Upper lobe of left lung (tissue), 6 donors: ENCODE data around the gene ZBTB11. TPM values are rescaled to one million over a fixed set of nuclear protein-coding genes. Genes with fewer than 3 reads are reported as not detected.
"Not testable (repeated sequence)": the region's sequence is repeated elsewhere in the genome, so short reads cannot be mapped to it uniquely, and the experiment has no call there.

Experiments
- ATAC-seq, 2 donors: fragments of 200-7000 bp; cut with Tn5 transposase; one replicate each; pipeline ENCODE4 v1.9.1; 2022; ENCODE audit warnings: mild to moderate bottlenecking in 2 of 2, moderate library complexity in 2 of 2; ENCODE audit not compliant: low FRiP score in 2 of 2
- DNase-seq, 2 donors: peaks; one replicate each; pipeline ENCODE4 v3.0.0-alpha.2; 2019 to 2020
- H3K27ac ChIP-seq, 4 donors: fragments of 200-600 bp; sonication (generic); one replicate each; pipeline ENCODE4 v1.5.1; 2016 to 2019
- H3K27me3 ChIP-seq, 4 donors: fragments of 200-600 bp; sonication (generic); one replicate each; pipeline ENCODE4 v1.5.1; 2017 to 2019
- H3K36me3 ChIP-seq, 4 donors: fragments of 200-600 bp; sonication (generic); one replicate each; pipeline ENCODE4 v1.5.1; 2016 to 2019
- H3K4me1 ChIP-seq, 4 donors: fragments of 200-600 bp; sonication (generic); one replicate each; pipeline ENCODE4 v1.5.1; 2018 to 2019
- H3K4me3 ChIP-seq, 4 donors: fragments of 200-600 bp; sonication (generic); one replicate each; pipeline ENCODE4 v1.5.1; 2017 to 2019; ENCODE audit warnings: mild to moderate bottlenecking in 2 of 4, moderate library complexity in 1 of 4
- H3K9me3 ChIP-seq, 4 donors: fragments of 200-600 bp; sonication (generic); one replicate each; pipeline ENCODE4 v1.5.1; 2018 to 2019
- CTCF ChIP-seq, 6 experiments: fragments of 450-650 bp in 4 of 6; fragments of 200-600 bp in 2 of 6; sonication (generic) in 2 of 6; IDR thresholded peaks; one replicate each; pipeline ENCODE4 v1.5.1; 2016 to 2019; ENCODE audit warnings: antibody characterized with exemption in 6 of 6
- EP300 ChIP-seq, 4 donors: sonication (generic); formaldehyde crosslinking; IDR thresholded peaks; one replicate each; pipeline ENCODE4 v1.5.1; 2017; ENCODE audit warnings: antibody characterized with exemption in 4 of 4, control low read depth in 2 of 4
- POLR2A ChIP-seq, 4 donors: fragments of 450-650 bp; IDR thresholded peaks; one replicate each; pipeline ENCODE4 v1.5.1; 2016 to 2017; ENCODE audit warnings: antibody characterized with exemption in 4 of 4, mild to moderate bottlenecking in 2 of 4
- POLR2AphosphoS5 ChIP-seq, 2 donors: sonication (generic); formaldehyde crosslinking; IDR thresholded peaks; one replicate each; pipeline ENCODE4 v1.5.1; 2017; ENCODE audit warnings: antibody characterized with exemption in 2 of 2
- WGBS, 2 donors: methylation state at CpG; one replicate each; pipeline ENCODE4 v1.1.5; 2017 to 2018; 5-methylcytosine and 5-hydroxymethylcytosine counted together
- total RNA-seq, 6 donors: library from RNA; depleted of rRNA in 4 of 6; stranded (reverse); fragments of >200 nt in 4 of 6; gene quantifications; one replicate each; pipeline versions ENCODE4 v1.1.0 to v1.2.1, GENCODE V29; 2016 to 2021
- donor health status: DM: no; HTN: no; CAD: no; lungs with moderate emphysema.
- donor health status: DM: no; HTN: yes; CAD: no; lungs with severe emphysema.

The ZBTB11 gene
- total RNA-seq, 6 donors from 2014 or later, result 16.3 to 41.4 (median 19.8) TPM

DNA sequence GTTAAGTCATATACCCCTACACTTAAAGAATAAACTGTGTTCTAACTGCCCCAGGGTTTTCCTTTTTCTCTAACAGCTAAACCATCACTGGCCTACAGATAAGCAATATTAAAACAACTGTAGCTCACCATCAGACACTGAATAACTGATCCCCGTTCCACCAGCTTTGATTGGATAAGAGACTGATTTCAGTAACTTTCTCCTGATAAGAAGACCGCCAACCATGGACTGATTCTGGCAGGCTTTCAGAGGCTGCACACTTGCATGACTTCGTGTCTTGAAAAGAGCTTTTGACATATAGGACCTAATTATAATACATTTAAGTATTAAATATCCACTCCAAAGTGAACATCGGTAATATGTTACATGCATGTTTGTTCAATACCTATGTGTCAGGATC, 32.2 kb upstream of the ZBTB11 start:
- no peak overlapping the region for H3K4me3 ChIP-seq
- DNase-seq (no peak), ATAC-seq (no peak)
- 52 to 68% methylated on average over 4 of the region's 4 CpGs for WGBS, 2 donors
- H3K9me3 ChIP-seq, result no peaks in the 10 kb centered on the region
- H3K4me1 ChIP-seq, result peaks cover 0 to 6% (median 0%) of the 10 kb centered on the region in 4 donors
- H3K27me3 ChIP-seq, result no peaks in the 10 kb centered on the region
- TF ChIP-seq POLR2A (IDR thresholded peaks at IDR 0.05), result no peak
- no peak for TF ChIP-seq CTCF (IDR thresholded peaks at IDR 0.05)
- TF ChIP-seq EP300 (IDR thresholded peaks at IDR 0.05), result no peak
- TF ChIP-seq POLR2AphosphoS5 (IDR thresholded peaks at IDR 0.05), result no peak
- H3K27ac ChIP-seq, result no peak overlapping the region
- no peaks in the 10 kb centered on the region for H3K36me3 ChIP-seq

- not testable (repeated sequence) for ATAC-seq, H3K4me3 ChIP-seq, H3K36me3 ChIP-seq, H3K9me3 ChIP-seq, H3K27me3 ChIP-seq, DNase-seq
- H3K27ac ChIP-seq, result peak overlapping the region in 3 of 4 donors; percentile 7 to 51 (median 37)
- H3K4me1 ChIP-seq, result peaks cover 0 to 16% (median 2%) of the 10 kb centered on the region in 4 donors
- WGBS, 2 donors, result 54 to 78% methylated on average over 1 to 2 of the region's 2 CpGs
Observed at GRCh38 chr3:101704639-101705038, 27.7 kb upstream of the ZBTB11 start.

GRCh38 chr3:101703169-101703568, 26.2 kb upstream of the ZBTB11 start:
- no peak for TF ChIP-seq EP300 (IDR thresholded peaks at IDR 0.05)
- peak in 1 of 2 donors; percentile 25 for TF ChIP-seq POLR2AphosphoS5 (IDR thresholded peaks at IDR 0.05)
- TF ChIP-seq POLR2A (IDR thresholded peaks at IDR 0.05), result no peak
- Histone ChIP-seq H3K9me3 (no peaks in the 10 kb centered on the region), H3K4me3 (no peak overlapping the region), H3K27ac (peak overlapping the region; percentile 41 to 61 (median 52)), H3K27me3 (no peaks in the 10 kb centered on the region), H3K4me1 (peaks cover 0 to 16% (median 2%) of the 10 kb centered on the region in 4 donors), H3K36me3 (no peaks in the 10 kb centered on the region)
- 74 to 79% methylated on average over 2 of the region's 2 CpGs for WGBS, 2 donors
- ATAC-seq, result peak in 1 of 2 donors; percentile 46
- no peak for DNase-seq

- 84 to 96% methylated on average over 1 of the region's 1 CpG for WGBS, 2 donors
- no peak for ATAC-seq
- H3K4me1 ChIP-seq, result peaks cover 0 to 16% (median 2%) of the 10 kb centered on the region in 4 donors
- DNase-seq, result no peak
- TF ChIP-seq POLR2A (IDR thresholded peaks at IDR 0.05) (no peak), EP300 (IDR thresholded peaks at IDR 0.05) (no peak), POLR2AphosphoS5 (IDR thresholded peaks at IDR 0.05) (no peak), CTCF (IDR thresholded peaks at IDR 0.05) (no peak)
- no peaks in the 10 kb centered on the region for H3K36me3 ChIP-seq
- H3K4me3 ChIP-seq, result no peak overlapping the region
- no peaks in the 10 kb centered on the region for H3K27me3 ChIP-seq
- peak overlapping the region in 1 of 4 donors; percentile 41 for H3K27ac ChIP-seq
- H3K9me3 ChIP-seq, result no peaks in the 10 kb centered on the region
Observed at GRCh38 chr3:101702726-101703125, 25.8 kb upstream of the ZBTB11 start.

- Histone ChIP-seq H3K4me3 (no peak overlapping the region), H3K27me3 (no peaks in the 10 kb centered on the region), H3K4me1 (peaks cover 0 to 13% (median 2%) of the 10 kb centered on the region in 4 donors), H3K27ac (peak overlapping the region in 2 of 4 donors; percentile 5 to 54), H3K9me3 (no peaks in the 10 kb centered on the region), H3K36me3 (no peaks in the 10 kb centered on the region)
- ATAC-seq, result no peak
- TF ChIP-seq EP300 (IDR thresholded peaks at IDR 0.05) (no peak), POLR2AphosphoS5 (IDR thresholded peaks at IDR 0.05) (no peak), POLR2A (IDR thresholded peaks at IDR 0.05) (no peak), CTCF (IDR thresholded peaks at IDR 0.05) (no peak)
- no peak for DNase-seq
- 84 to 85% methylated on average over 7 of the region's 7 CpGs for WGBS, 2 donors
Observed at GRCh38 chr3:101701696-101702634, 25.0 kb upstream of the ZBTB11 start.
